22Rv1 (cell line): Measurements from ENCODE around the gene MRPL11.

Source experiments
- ZFX ChIP-seq: fragments of 450-650 bp; IDR thresholded peaks from 2 replicates; pipeline ENCODE4 v1.6.1; 2017; ENCODE audit warnings: antibody characterized with exemption, borderline replicate concordance
- TF ChIP-seq, protein P1 (sequence below): fragments of 450-650 bp; IDR thresholded peaks from 2 replicates; pipeline ENCODE4 v1.5.1; 2017; ENCODE audit warnings: mild to moderate bottlenecking

DNA sequence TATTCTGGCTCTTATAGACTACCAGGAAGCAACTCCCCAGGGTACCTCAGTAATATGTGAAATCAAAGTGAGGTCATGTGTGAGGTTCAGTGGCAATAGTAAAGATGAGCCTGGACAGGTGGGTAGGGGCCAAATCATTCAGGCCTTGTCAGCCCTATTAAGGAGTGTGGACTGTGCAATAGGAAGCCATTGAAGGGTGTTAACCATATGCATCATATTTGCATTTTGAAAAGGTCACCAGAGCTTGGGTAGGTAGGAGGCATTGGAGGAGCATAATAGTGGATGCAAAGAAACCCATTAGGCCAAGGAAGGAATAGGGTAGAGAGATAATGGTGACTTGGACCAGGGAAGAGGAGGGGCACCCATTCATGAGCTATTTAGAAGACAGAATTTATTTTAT, 8.4 kb upstream of the MRPL11 start:
- TF ChIP-seq, protein P1, sequence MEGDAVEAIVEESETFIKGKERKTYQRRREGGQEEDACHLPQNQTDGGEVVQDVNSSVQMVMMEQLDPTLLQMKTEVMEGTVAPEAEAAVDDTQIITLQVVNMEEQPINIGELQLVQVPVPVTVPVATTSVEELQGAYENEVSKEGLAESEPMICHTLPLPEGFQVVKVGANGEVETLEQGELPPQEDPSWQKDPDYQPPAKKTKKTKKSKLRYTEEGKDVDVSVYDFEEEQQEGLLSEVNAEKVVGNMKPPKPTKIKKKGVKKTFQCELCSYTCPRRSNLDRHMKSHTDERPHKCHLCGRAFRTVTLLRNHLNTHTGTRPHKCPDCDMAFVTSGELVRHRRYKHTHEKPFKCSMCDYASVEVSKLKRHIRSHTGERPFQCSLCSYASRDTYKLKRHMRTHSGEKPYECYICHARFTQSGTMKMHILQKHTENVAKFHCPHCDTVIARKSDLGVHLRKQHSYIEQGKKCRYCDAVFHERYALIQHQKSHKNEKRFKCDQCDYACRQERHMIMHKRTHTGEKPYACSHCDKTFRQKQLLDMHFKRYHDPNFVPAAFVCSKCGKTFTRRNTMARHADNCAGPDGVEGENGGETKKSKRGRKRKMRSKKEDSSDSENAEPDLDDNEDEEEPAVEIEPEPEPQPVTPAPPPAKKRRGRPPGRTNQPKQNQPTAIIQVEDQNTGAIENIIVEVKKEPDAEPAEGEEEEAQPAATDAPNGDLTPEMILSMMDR: no peak
- TF ChIP-seq ZFX: no peak
